Neural progenitor cell (in vitro differentiated cells): Measurements from ENCODE around the gene KCTD4. TPM values are rescaled to one million over a fixed set of nuclear protein-coding genes. Genes with fewer than 3 reads are reported as not detected.

Experiments
- DNase-seq: peaks from one replicate; pipeline ENCODE4 v3.0.0-alpha.2; 2016; ENCODE audit warnings: low spot score
- H2AFZ ChIP-seq: fragments of 200-600 bp; sonication (generic); replicated peaks from 2 replicates; pipeline ENCODE4 v1.6.1; 2016; ENCODE audit warnings: antibody characterized with exemption
- H3F3A ChIP-seq: fragments of 200-600 bp; sonication (generic); 2 replicates; pipeline ENCODE4 v1.6.1; 2016; ENCODE audit warnings: antibody characterized with exemption, low read depth
- H3K27ac ChIP-seq: fragments of 200-600 bp; sonication (generic); 2 replicates; pipeline ENCODE4 v1.5.1; 2016; ENCODE audit warnings: mild to moderate bottlenecking
- H3K27me3 ChIP-seq: fragments of 200-600 bp; sonication (generic); 2 replicates; pipeline ENCODE4 v1.6.1; 2016; ENCODE audit warnings: mild to moderate bottlenecking, moderate library complexity
- H3K36me3 ChIP-seq: fragments of 200-600 bp; sonication (generic); 2 replicates; pipeline ENCODE4 v1.5.1; 2016
- H3K4me1 ChIP-seq: fragments of 200-600 bp; sonication (generic); 2 replicates; pipeline ENCODE4 v1.6.1; 2016; ENCODE audit warnings: mixed run types
- H3K4me2 ChIP-seq: fragments of 200-600 bp; sonication (generic); 2 replicates; pipeline ENCODE4 v1.6.1; 2016
- H3K4me3 ChIP-seq: fragments of 200-600 bp; sonication (generic); 2 replicates; pipeline ENCODE4 v1.5.1; 2016
- H3K79me2 ChIP-seq: fragments of 200-600 bp; sonication (generic); 2 replicates; pipeline ENCODE4 v1.6.1; 2016; ENCODE audit warnings: low read depth
- H3K9ac ChIP-seq: fragments of 200-600 bp; sonication (generic); 2 replicates; pipeline ENCODE4 v1.6.1; 2016
- H3K9me3 ChIP-seq: fragments of 200-600 bp; sonication (generic); 2 replicates; pipeline ENCODE4 v1.5.1; 2016; ENCODE audit warnings: low read depth
- H4K20me1 ChIP-seq: fragments of 200-600 bp; sonication (generic); 2 replicates; pipeline ENCODE4 v1.6.1; 2016; ENCODE audit warnings: low read depth
- H3K27ac Mint-ChIP-seq: 3 replicates; pipeline ENCODE4 v1.8.0; 2021; ENCODE audit warnings: mixed read lengths
- H3K27me3 Mint-ChIP-seq: 2 replicates; pipeline ENCODE4 v1.8.0; 2022; ENCODE audit warnings: low read depth, mild to moderate bottlenecking, inconsistent platforms, moderate library complexity, mixed read lengths; ENCODE audit not compliant: insufficient read depth
- H3K36me3 Mint-ChIP-seq: 3 replicates; pipeline ENCODE4 v1.8.0; 2021; ENCODE audit warnings: mixed read lengths
- H3K4me1 Mint-ChIP-seq: 3 replicates; pipeline ENCODE4 v1.8.0; 2021; ENCODE audit warnings: mixed read lengths
- H3K4me3 Mint-ChIP-seq: 3 replicates; pipeline ENCODE4 v1.8.0; 2021; ENCODE audit warnings: mild to moderate bottlenecking, moderate library complexity, mixed read lengths
- H3K9me3 Mint-ChIP-seq: 3 replicates; pipeline ENCODE4 v1.8.0; 2020; ENCODE audit warnings: mixed read lengths
- EZH2 ChIP-seq: fragments of 200-600 bp; sonication (generic); IDR thresholded peaks from 2 replicates; pipeline ENCODE4 v1.6.1; 2017; ENCODE audit warnings: antibody characterized with exemption, mild to moderate bottlenecking, moderate library complexity
- EZH2phosphoT487 ChIP-seq: fragments of 200-600 bp; sonication (generic); IDR thresholded peaks from 2 replicates; pipeline ENCODE4 v1.6.1; 2017; ENCODE audit warnings: antibody characterized with exemption
- total RNA-seq: library from RNA; depleted of rRNA; stranded (reverse); fragments of >200 nt; gene quantifications from 2 replicates; pipeline ENCODE4 v1.2.3, GENCODE V29; 2015; ENCODE audit warnings: low replicate concordance
- TF ChIP-seq, protein P1 (sequence below): fragments of 200-600 bp; sonication (generic); IDR thresholded peaks from 2 replicates; pipeline ENCODE4 v1.5.1; 2017; ENCODE audit warnings: antibody characterized with exemption, mild to moderate bottlenecking

KCTD4 gene
- total RNA-seq, 1 donor from 2014 or later, result not detected

DNA sequence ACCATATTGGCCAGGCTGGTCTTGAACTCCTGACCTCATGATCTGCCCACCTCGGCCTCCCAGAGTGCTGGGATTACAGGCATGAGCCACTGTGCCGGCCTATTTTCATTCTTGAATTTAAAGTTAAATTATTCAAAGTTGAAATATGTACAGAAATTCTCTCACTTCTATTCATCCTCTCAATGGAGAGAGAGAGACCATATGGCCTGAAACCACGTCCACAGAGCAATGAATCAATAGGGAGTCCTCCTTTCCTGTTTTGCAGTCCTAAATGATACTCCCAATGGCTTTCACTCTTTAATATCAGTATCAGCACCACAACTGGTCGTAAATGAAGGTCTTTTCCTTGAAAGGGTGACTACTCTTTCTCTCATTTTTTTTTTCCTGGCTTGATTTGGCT lies 30.5 kb upstream of the KCTD4 start:
- no peak overlapping the region for H3K9ac ChIP-seq
- no peak overlapping the region for H3K27ac Mint-ChIP-seq

DNA sequence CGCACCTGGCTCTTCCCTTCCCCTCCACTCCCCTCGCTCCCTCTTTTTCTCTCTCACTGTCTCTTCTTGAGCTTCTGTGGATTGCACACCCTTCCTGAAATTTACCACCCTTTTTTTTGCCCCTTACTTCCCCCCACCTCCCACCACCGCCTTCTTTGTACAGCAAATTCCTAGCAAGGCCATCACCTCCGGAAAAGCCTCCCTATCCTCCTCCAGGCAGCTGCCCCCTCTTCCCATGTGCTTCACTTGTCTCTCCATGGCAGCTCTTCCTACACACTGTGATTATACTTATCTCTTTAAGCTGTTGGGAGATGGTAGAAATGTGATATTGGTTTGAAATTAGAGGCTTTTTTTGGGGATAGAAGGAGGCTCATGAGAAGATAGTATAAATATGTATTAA lies 28.3 kb upstream of the KCTD4 start:
- peaks cover 8% of the 10 kb centered on the region for H3K4me1 Mint-ChIP-seq
- H3K9ac ChIP-seq, result no peak overlapping the region
- H3K4me3 ChIP-seq, result no peak overlapping the region

More for the DNA sequence above, 30.5 kb upstream of the KCTD4 start:
- Mint-ChIP-seq H3K27me3 (no peaks in the 10 kb centered on the region), H3K4me3 (no peak overlapping the region), H3K9me3 (no peaks in the 10 kb centered on the region), H3K4me1 (peaks cover 8% of the 10 kb centered on the region), H3K36me3 (peaks cover 2% of the 10 kb centered on the region)
- no peaks in the 10 kb centered on the region for H3K27me3 ChIP-seq
- no peak for DNase-seq
- no peak overlapping the region for H2AFZ ChIP-seq
- no peaks in the 10 kb centered on the region for H3K4me1 ChIP-seq
- TF ChIP-seq, protein P1, sequence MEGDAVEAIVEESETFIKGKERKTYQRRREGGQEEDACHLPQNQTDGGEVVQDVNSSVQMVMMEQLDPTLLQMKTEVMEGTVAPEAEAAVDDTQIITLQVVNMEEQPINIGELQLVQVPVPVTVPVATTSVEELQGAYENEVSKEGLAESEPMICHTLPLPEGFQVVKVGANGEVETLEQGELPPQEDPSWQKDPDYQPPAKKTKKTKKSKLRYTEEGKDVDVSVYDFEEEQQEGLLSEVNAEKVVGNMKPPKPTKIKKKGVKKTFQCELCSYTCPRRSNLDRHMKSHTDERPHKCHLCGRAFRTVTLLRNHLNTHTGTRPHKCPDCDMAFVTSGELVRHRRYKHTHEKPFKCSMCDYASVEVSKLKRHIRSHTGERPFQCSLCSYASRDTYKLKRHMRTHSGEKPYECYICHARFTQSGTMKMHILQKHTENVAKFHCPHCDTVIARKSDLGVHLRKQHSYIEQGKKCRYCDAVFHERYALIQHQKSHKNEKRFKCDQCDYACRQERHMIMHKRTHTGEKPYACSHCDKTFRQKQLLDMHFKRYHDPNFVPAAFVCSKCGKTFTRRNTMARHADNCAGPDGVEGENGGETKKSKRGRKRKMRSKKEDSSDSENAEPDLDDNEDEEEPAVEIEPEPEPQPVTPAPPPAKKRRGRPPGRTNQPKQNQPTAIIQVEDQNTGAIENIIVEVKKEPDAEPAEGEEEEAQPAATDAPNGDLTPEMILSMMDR, result no peak
- TF ChIP-seq EZH2phosphoT487 (no peak), EZH2 (no peak)
- H3K4me2 ChIP-seq, result no peak overlapping the region
- peaks cover 3% of the 10 kb centered on the region for H4K20me1 ChIP-seq
- H3K4me3 ChIP-seq, result no peak overlapping the region
- H3K9me3 ChIP-seq, result no peaks in the 10 kb centered on the region
- H3K27ac ChIP-seq, result no peak overlapping the region
- no peaks in the 10 kb centered on the region for H3K36me3 ChIP-seq
- no peaks in the 10 kb centered on the region for H3F3A ChIP-seq
- peaks cover 4% of the 10 kb centered on the region for H3K79me2 ChIP-seq

DNA sequence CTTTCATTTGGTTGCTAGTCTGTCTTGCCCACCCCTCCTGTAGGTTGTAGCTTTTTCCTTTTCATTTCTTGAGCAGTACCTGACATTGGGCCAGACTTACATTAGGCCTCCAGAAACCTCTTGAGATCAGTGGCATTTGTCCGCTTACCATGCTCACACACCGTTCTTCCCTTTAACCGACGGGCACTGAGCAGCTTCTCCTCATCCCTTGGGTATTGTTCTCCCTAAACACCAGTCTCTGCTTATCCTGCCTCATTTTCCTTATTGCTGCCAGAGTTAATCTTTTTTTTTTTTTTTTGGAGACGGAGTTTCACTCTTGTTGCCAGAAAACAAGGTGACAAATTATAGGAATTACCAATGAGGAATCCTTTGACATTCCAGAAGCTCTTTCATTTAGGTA lies 27.2 kb upstream of the KCTD4 start:
- Histone ChIP-seq H3F3A (no peaks in the 10 kb centered on the region), H3K4me3 (no peak overlapping the region), H3K9me3 (no peaks in the 10 kb centered on the region), H3K79me2 (peaks cover 4% of the 10 kb centered on the region), H4K20me1 (peaks cover 3% of the 10 kb centered on the region), H3K9ac (no peak overlapping the region), H3K27ac (peak overlapping the region; percentile 22), H3K27me3 (no peaks in the 10 kb centered on the region), H2AFZ (no peak overlapping the region), H3K4me2 (no peak overlapping the region), H3K4me1 (no peaks in the 10 kb centered on the region), H3K36me3 (no peaks in the 10 kb centered on the region)
- H3K4me1 Mint-ChIP-seq, result peaks cover 8% of the 10 kb centered on the region
- TF ChIP-seq EZH2, result no peak
- no peak for TF ChIP-seq EZH2phosphoT487
- TF ChIP-seq, protein P1, result no peak
- peaks cover 2% of the 10 kb centered on the region for H3K36me3 Mint-ChIP-seq
- H3K27ac Mint-ChIP-seq, result no peak overlapping the region
- DNase-seq, result no peak
- no peak overlapping the region for H3K4me3 Mint-ChIP-seq
- H3K9me3 Mint-ChIP-seq, result no peaks in the 10 kb centered on the region
- H3K27me3 Mint-ChIP-seq, result no peaks in the 10 kb centered on the region

More for the DNA sequence above, 28.3 kb upstream of the KCTD4 start:
- DNase-seq, result no peak
- Mint-ChIP-seq H3K27ac (no peak overlapping the region), H3K9me3 (no peaks in the 10 kb centered on the region), H3K4me3 (no peak overlapping the region), H3K36me3 (peaks cover 2% of the 10 kb centered on the region), H3K27me3 (no peaks in the 10 kb centered on the region)
- Histone ChIP-seq H3K27me3 (no peaks in the 10 kb centered on the region), H2AFZ (no peak overlapping the region), H3K4me1 (no peaks in the 10 kb centered on the region), H3K79me2 (peaks cover 4% of the 10 kb centered on the region), H3K4me2 (no peak overlapping the region), H3F3A (no peaks in the 10 kb centered on the region), H3K27ac (no peak overlapping the region), H3K9me3 (no peaks in the 10 kb centered on the region), H3K36me3 (no peaks in the 10 kb centered on the region), H4K20me1 (peaks cover 3% of the 10 kb centered on the region)
- TF ChIP-seq EZH2 (no peak), EZH2phosphoT487 (no peak)
- TF ChIP-seq, protein P1, result no peak

DNA sequence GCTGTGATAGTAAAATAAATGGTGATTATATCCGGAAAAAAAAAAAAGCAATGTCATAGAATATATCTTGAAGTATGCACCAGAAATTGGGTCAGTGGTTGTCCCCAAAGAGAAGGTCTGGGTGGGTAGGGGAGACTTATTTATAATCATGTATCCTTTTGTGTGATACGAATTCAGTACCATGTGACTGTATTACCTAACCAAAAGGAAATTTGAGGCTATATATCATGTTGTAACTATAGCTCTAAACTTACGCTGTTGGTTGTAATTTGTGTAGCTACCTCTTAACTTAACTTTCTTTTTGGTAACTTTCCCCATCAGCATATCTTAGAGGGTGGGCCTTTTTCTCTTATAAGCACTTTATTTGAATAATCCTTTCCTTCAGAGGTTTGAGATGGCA lies 25.2 kb upstream of the KCTD4 start:
- H3K27me3 ChIP-seq, result no peaks in the 10 kb centered on the region
- peaks cover 4% of the 10 kb centered on the region for H3K79me2 ChIP-seq
- H3K4me3 ChIP-seq, result no peak overlapping the region
- peaks cover 3% of the 10 kb centered on the region for H4K20me1 ChIP-seq
- no peak overlapping the region for H3K4me2 ChIP-seq
- TF ChIP-seq EZH2, result no peak
- TF ChIP-seq, protein P1, result no peak
- TF ChIP-seq EZH2phosphoT487, result no peak
- Mint-ChIP-seq H3K27me3 (no peaks in the 10 kb centered on the region), H3K9me3 (no peaks in the 10 kb centered on the region), H3K4me3 (no peak overlapping the region), H3K27ac (no peak overlapping the region), H3K36me3 (peaks cover 2% of the 10 kb centered on the region), H3K4me1 (no peaks in the 10 kb centered on the region)
- no peaks in the 10 kb centered on the region for H3K36me3 ChIP-seq
- no peaks in the 10 kb centered on the region for H3K4me1 ChIP-seq
- H3K9ac ChIP-seq, result no peak overlapping the region
- no peak overlapping the region for H3K27ac ChIP-seq
- H3F3A ChIP-seq, result no peaks in the 10 kb centered on the region
- no peak for DNase-seq
- no peaks in the 10 kb centered on the region for H3K9me3 ChIP-seq
- no peak overlapping the region for H2AFZ ChIP-seq
